Endothelial cell of umbilical vein (primary cell): ENCODE data around the gene SUFU. TPM values are rescaled to one million over a fixed set of nuclear protein-coding genes. Genes with fewer than 3 reads are reported as not detected.

Source experiments
- BruUV-seq: library from RNA; stranded (reverse); fragments of 400-500 nt; replicated peaks from 2 replicates; lab custom pipeline; 2021; lab: Mats Ljungman, UMichigan
- CTCF ChIA-PET: fragments of 300-600, 350-600 bp; sonication (Branson Sonifier 250); formaldehyde crosslinking; loops from one replicate; lab custom pipeline; 2021; ENCODE audit warnings: antibody characterized with exemption, inconsistent platforms; lab: Charles Lee
- POLR2A ChIA-PET: fragments of 300-600, 350-600 bp; sonication (Branson Sonifier 250); formaldehyde crosslinking; loops from one replicate; lab custom pipeline; 2021; ENCODE audit warnings: antibody characterized with exemption, inconsistent platforms; lab: Charles Lee
- DNase-seq: peaks from one replicate; pipeline ENCODE4 v3.0.0-alpha.2; 2011; ENCODE audit warnings: low read depth, low spot score
- FAIRE-seq: peaks from 2 replicates; lab custom pipeline; 2011; peaks lifted over from hg19 to GRCh38; lab: Jason Lieb, UNC
- H2AFZ ChIP-seq: 2 replicates; pipeline ENCODE4 v1.6.0; 2012; ENCODE audit warnings: low read depth, low read length, control low read depth, inconsistent platforms
- H3K27ac ChIP-seq: 2 replicates; pipeline ENCODE4 v1.5.1; 2011; ENCODE audit warnings: low read depth, mild to moderate bottlenecking, control low read depth, low read length, moderate library complexity; ENCODE audit not compliant: insufficient read depth
- H3K27me3 ChIP-seq, 2 experiments: 2 replicates each; pipeline versions ENCODE4 v1.6.0 to v1.6.1; 2011; ENCODE audit warnings: low read length in 2 of 2, mixed read lengths in 1 of 2; ENCODE audit not compliant: control insufficient read depth in 2 of 2, insufficient read depth in 2 of 2
- H3K36me3 ChIP-seq, 2 experiments: 2 replicates in 1 of 2; 3 replicates in 1 of 2; pipeline ENCODE4 v1.5.1; 2011; ENCODE audit warnings: low read length in 2 of 2, mild to moderate bottlenecking in 1 of 2, moderate library complexity in 1 of 2; ENCODE audit not compliant: control insufficient read depth in 2 of 2, insufficient read depth in 2 of 2; ENCODE audit errors: extremely low read depth in 1 of 2
- H3K4me1 ChIP-seq: 3 replicates; pipeline ENCODE4 v1.5.1; 2011; ENCODE audit warnings: mild to moderate bottlenecking, low read length; ENCODE audit not compliant: control insufficient read depth, insufficient read depth; ENCODE audit errors: extremely low read depth
- H3K4me2 ChIP-seq: 2 replicates; pipeline ENCODE4 v1.6.1; 2011; ENCODE audit warnings: low read length, control low read depth, mixed read lengths; ENCODE audit not compliant: insufficient read depth
- H3K4me3 ChIP-seq, 3 experiments: fragments of 200-600 bp in 1 of 3; sonication (generic), shearing (Covaris generic) in 1 of 3; replicated peaks in 1 of 3; 2 replicates each; pipeline ENCODE4 v1.5.1; 2011 to 2016; ENCODE audit warnings: control low read depth in 3 of 3, low read length in 3 of 3, mild to moderate bottlenecking in 2 of 3, inconsistent platforms in 1 of 3, low read depth in 1 of 3, moderate library complexity in 1 of 3; ENCODE audit not compliant: insufficient read depth in 1 of 3
- H3K79me2 ChIP-seq: 2 replicates; pipeline ENCODE4 v1.6.0; 2012; ENCODE audit warnings: low read length, inconsistent platforms; ENCODE audit not compliant: control insufficient read depth, insufficient read depth
- H3K9ac ChIP-seq: replicated peaks from 2 replicates; pipeline ENCODE3; 2011; ENCODE audit warnings: low read length, control low read depth; ENCODE audit not compliant: insufficient read depth; ENCODE audit errors: extremely low read depth
- H3K9me1 ChIP-seq: replicated peaks from 3 replicates; pipeline ENCODE4 v1.6.0; 2011; ENCODE audit warnings: mild to moderate bottlenecking, low read length; ENCODE audit not compliant: control insufficient read depth, insufficient read depth; ENCODE audit errors: extremely low read depth
- H3K9me3 ChIP-seq: replicated peaks from 2 replicates; pipeline ENCODE4 v1.5.1; 2012; ENCODE audit warnings: low read length, inconsistent platforms; ENCODE audit not compliant: control insufficient read depth, insufficient read depth
- H4K20me1 ChIP-seq: replicated peaks from 2 replicates; pipeline ENCODE3; 2011; ENCODE audit warnings: mild to moderate bottlenecking, low read length; ENCODE audit not compliant: control insufficient read depth, insufficient read depth; ENCODE audit errors: extremely low read depth
- EZH2 ChIP-seq: IDR thresholded peaks from 2 replicates; pipeline ENCODE4 v1.6.1; 2012; ENCODE audit warnings: borderline replicate concordance, low read depth, mild to moderate bottlenecking, moderate library complexity, low read length, inconsistent platforms; ENCODE audit not compliant: severe bottlenecking
- FOS ChIP-seq: IDR thresholded peaks from 2 replicates; pipeline ENCODE4 v1.6.1; 2011; ENCODE audit warnings: mild to moderate bottlenecking, low read length, moderate library complexity, borderline replicate concordance; ENCODE audit not compliant: insufficient read depth
- GATA2 ChIP-seq: IDR thresholded peaks from 2 replicates; pipeline ENCODE4 v1.7.0; 2011; ENCODE audit warnings: low read depth, mild to moderate bottlenecking, moderate library complexity, mixed read lengths, low read length; ENCODE audit not compliant: insufficient read length, insufficient read depth
- JUN ChIP-seq: IDR thresholded peaks from 2 replicates; pipeline ENCODE4 v1.6.1; 2011; ENCODE audit warnings: borderline replicate concordance, low read depth; ENCODE audit not compliant: insufficient read length, insufficient read depth
- MYC ChIP-seq: IDR thresholded peaks from one replicate; pipeline ENCODE4 v1.6.1; 2011; ENCODE audit warnings: mild to moderate bottlenecking, low read depth, low read length
- POLR2A ChIP-seq: IDR thresholded peaks from 2 replicates; pipeline ENCODE4 v1.6.1; 2012; ENCODE audit warnings: low read depth, mild to moderate bottlenecking, control low read depth, low read length
- POLR2AphosphoS5 ChIP-seq: IDR thresholded peaks from 2 replicates; pipeline ENCODE4 v1.6.1; 2012; ENCODE audit warnings: low read depth, mild to moderate bottlenecking, control low read depth, low read length, moderate library complexity; ENCODE audit not compliant: insufficient read depth
- dilution Hi-C: fragments of 300-500 bp; cut with MboI; formaldehyde crosslinking; loops from one replicate; pipeline ENCODE4 v1.15.0; 2019; ENCODE audit warnings: low sequenced_read_pairs; ENCODE audit not compliant: extremely low pct_ligation_motif_present
- intact Hi-C: fragments of 100-400 bp; cut with micrococcal nuclease; formaldehyde crosslinking; loops from one replicate; pipeline ENCODE4 v1.10.0; 2022
- polyA plus RNA-seq, 4 experiments: library from polyadenylated mRNA; depleted of rRNA in 3 of 4; stranded (reverse) in 3 of 4; unstranded in 1 of 4; fragments of >200 nt; gene quantifications; 2 replicates each; pipeline versions ENCODE4 v1.2.1 to v1.2.3, GENCODE V29; 2011 to 2012; ENCODE audit warnings: missing spikeins in 1 of 4
- total RNA-seq: library from RNA; stranded (reverse); gene quantifications from 2 replicates; pipeline ENCODE4 v1.2.3, GENCODE V29; 2021
- TF ChIP-seq, protein P1 (sequence below): IDR thresholded peaks from 2 replicates; pipeline ENCODE4 v1.6.1; 2011; ENCODE audit not compliant: insufficient read depth, insufficient read length
- TF ChIP-seq, protein P2 (sequence below), 2 donors: IDR thresholded peaks; 1 replicate in 1 of 2; 2 replicates in 1 of 2; pipeline ENCODE4 v1.5.1; 2011; ENCODE audit warnings: low read length in 2 of 2, mild to moderate bottlenecking in 2 of 2, moderate library complexity in 2 of 2, control low read depth in 1 of 2, inconsistent platforms in 1 of 2, low read depth in 1 of 2; ENCODE audit not compliant: insufficient read depth in 1 of 2; ENCODE audit errors: extremely low read depth in 1 of 2

Gene SUFU
- total and polyA plus RNA-seq, 2 donors (not counting 3 experiments of a cell fraction or from before 2014, with no cell fraction given) = 10.1 to 16.3 TPM

DNA sequence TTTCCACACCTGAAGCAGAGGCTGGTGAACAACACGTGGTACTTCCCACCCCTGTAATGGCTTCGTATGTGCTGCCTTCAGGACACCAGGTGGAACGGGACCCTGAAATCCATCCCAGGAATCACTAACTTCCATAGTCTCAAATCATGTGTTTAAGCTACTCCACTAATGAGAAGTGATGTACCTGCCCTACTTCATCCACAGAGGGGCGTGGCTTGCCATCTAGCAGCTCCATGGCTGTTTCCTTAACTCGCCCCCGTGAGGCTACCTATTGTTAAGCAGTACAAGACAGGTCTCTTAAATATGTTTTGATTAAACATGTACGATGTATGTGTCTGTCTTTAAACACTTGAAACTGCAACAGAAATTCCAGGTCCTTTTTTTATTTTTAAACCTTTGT is 178.6 kb downstream of the SUFU start:
- H2AFZ ChIP-seq = no peak overlapping the region
- BruUV-seq = no TSS peak
- no peaks in the 10 kb centered on the region for H3K9me3 ChIP-seq
- DNase-seq (no peak), FAIRE-seq (no peak)
- no peaks in the 10 kb centered on the region for H3K79me2 ChIP-seq
- H3K4me1 ChIP-seq = no peaks in the 10 kb centered on the region
- no peaks in the 10 kb centered on the region for H3K27me3 ChIP-seq
- dilution Hi-C loops = no loop called here
- ChIA-PET CTCF (no interaction called here), POLR2A (no interaction called here)
- H4K20me1 ChIP-seq = no peaks in the 10 kb centered on the region
- H3K4me3 ChIP-seq = no peak overlapping the region
- no peak overlapping the region for H3K4me2 ChIP-seq
- intact Hi-C loops = no loop called here
- H3K9ac ChIP-seq = no peak overlapping the region
- H3K36me3 ChIP-seq = peaks cover 0 to 5% of the 10 kb centered on the region in 2 experiments
- no peaks in the 10 kb centered on the region for H3K9me1 ChIP-seq
- TF ChIP-seq, protein P1, sequence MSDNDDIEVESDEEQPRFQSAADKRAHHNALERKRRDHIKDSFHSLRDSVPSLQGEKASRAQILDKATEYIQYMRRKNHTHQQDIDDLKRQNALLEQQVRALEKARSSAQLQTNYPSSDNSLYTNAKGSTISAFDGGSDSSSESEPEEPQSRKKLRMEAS = no peak
- TF ChIP-seq POLR2A = no peak
- no peak for TF ChIP-seq EZH2
- no peak for TF ChIP-seq FOS
- TF ChIP-seq GATA2 = no peak
- TF ChIP-seq, protein P2, sequence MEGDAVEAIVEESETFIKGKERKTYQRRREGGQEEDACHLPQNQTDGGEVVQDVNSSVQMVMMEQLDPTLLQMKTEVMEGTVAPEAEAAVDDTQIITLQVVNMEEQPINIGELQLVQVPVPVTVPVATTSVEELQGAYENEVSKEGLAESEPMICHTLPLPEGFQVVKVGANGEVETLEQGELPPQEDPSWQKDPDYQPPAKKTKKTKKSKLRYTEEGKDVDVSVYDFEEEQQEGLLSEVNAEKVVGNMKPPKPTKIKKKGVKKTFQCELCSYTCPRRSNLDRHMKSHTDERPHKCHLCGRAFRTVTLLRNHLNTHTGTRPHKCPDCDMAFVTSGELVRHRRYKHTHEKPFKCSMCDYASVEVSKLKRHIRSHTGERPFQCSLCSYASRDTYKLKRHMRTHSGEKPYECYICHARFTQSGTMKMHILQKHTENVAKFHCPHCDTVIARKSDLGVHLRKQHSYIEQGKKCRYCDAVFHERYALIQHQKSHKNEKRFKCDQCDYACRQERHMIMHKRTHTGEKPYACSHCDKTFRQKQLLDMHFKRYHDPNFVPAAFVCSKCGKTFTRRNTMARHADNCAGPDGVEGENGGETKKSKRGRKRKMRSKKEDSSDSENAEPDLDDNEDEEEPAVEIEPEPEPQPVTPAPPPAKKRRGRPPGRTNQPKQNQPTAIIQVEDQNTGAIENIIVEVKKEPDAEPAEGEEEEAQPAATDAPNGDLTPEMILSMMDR (IDR thresholded peaks at IDR 0.05; ENCODE audit: extremely low read depth in 1 of 2, insufficient read depth in 1 of 2, low read depth in 1 of 2, low read length in 2 of 2) = no peak
- TF ChIP-seq JUN = no peak
- no peak for TF ChIP-seq POLR2AphosphoS5
- TF ChIP-seq MYC = no peak
- no peak overlapping the region for H3K27ac ChIP-seq
